Vagina (tissue), 2 donors: ENCODE results near the gene CFAP58. TPM values are rescaled to one million over a fixed set of nuclear protein-coding genes. Genes with fewer than 3 reads are reported as not detected.

Experiments used
- DNase-seq, 2 donors: peaks; one replicate each; pipeline ENCODE4 v3.0.0-alpha.2; 2017; ENCODE audit errors: extremely low spot score in 2 of 2
- H3K27ac ChIP-seq: fragments of 200-600 bp; sonication (generic); one replicate; pipeline ENCODE4 v1.5.1; 2019
- H3K27me3 ChIP-seq: fragments of 200-600 bp; sonication (generic); one replicate; pipeline ENCODE4 v1.5.1; 2019
- H3K36me3 ChIP-seq, 2 donors: fragments of 200-600 bp; sonication (generic); one replicate each; pipeline ENCODE4 v1.5.1; 2017 to 2019
- H3K4me1 ChIP-seq: fragments of 200-600 bp; sonication (generic); one replicate; pipeline ENCODE4 v1.5.1; 2019
- H3K4me3 ChIP-seq, 2 donors: fragments of 200-600 bp; sonication (generic); 1 replicate in 1 of 2; 2 replicates in 1 of 2; pipeline ENCODE4 v1.5.1; 2016 to 2019
- H3K9me3 ChIP-seq: fragments of 200-600 bp; sonication (generic); one replicate; pipeline ENCODE4 v1.5.1; 2019
- CTCF ChIP-seq, 3 experiments: fragments of 450-650 bp in 2 of 3; fragments of 200-600 bp in 1 of 3; sonication (generic) in 1 of 3; IDR thresholded peaks; one replicate each; pipeline ENCODE4 v1.5.1; 2017 to 2019; ENCODE audit warnings: antibody characterized with exemption in 3 of 3, mild to moderate bottlenecking in 2 of 3, moderate library complexity in 2 of 3
- POLR2A ChIP-seq, 2 donors: fragments of 450-650 bp; IDR thresholded peaks; one replicate each; pipeline ENCODE4 v1.6.1; 2017; ENCODE audit warnings: antibody characterized with exemption in 2 of 2, mild to moderate bottlenecking in 2 of 2, moderate library complexity in 2 of 2
- POLR2AphosphoS5 ChIP-seq, 2 donors: sonication (generic); formaldehyde crosslinking; IDR thresholded peaks; one replicate each; pipeline ENCODE4 v1.9.0; 2017; ENCODE audit warnings: antibody characterized with exemption in 2 of 2, mild to moderate bottlenecking in 2 of 2, low read depth in 1 of 2; ENCODE audit not compliant: insufficient read depth in 1 of 2
- intact Hi-C: fragments of 100-400 bp; cut with DNase I; formaldehyde crosslinking; loops from one replicate; pipeline ENCODE4 v1.15.1; 2023
- total RNA-seq: library from RNA; depleted of rRNA; stranded (reverse); fragments of >200 nt; gene quantifications from one replicate; pipeline ENCODE4 v1.2.3, GENCODE V29; 2016

The CFAP58 gene
- total RNA-seq, 1 donor from 2014 or later: 0.49 TPM

GRCh38 chr10:104340111-104340526 lies 13.5 kb upstream of the CFAP58 start:
- intact Hi-C loops: no loop called here
- H3K4me3 ChIP-seq: no peak overlapping the region

GRCh38 chr10:104340641-104341040 lies 13.0 kb upstream of the CFAP58 start:
- Histone ChIP-seq H3K4me3 (no peak overlapping the region), H3K27ac (peak overlapping the region; percentile 96), H3K36me3 (no peaks in the 10 kb centered on the region), H3K4me1 (peaks cover 31% of the 10 kb centered on the region), H3K27me3 (no peaks in the 10 kb centered on the region), H3K9me3 (no peaks in the 10 kb centered on the region)
- intact Hi-C loops: no loop called here
- TF ChIP-seq POLR2AphosphoS5 (IDR thresholded peaks at IDR 0.05; ENCODE audit: insufficient read depth in 1 of 2, low read depth in 1 of 2): no peak
- no peak for TF ChIP-seq CTCF (IDR thresholded peaks at IDR 0.05)
- TF ChIP-seq POLR2A (IDR thresholded peaks at IDR 0.05): no peak
- peak in 1 of 2 donors; percentile 77 for DNase-seq

More at GRCh38 chr10:104340111-104340526, 13.5 kb upstream of the CFAP58 start:
- Histone ChIP-seq H3K4me1 (peaks cover 36% of the 10 kb centered on the region), H3K36me3 (no peaks in the 10 kb centered on the region), H3K9me3 (no peaks in the 10 kb centered on the region), H3K27ac (peak overlapping the region; percentile 96), H3K27me3 (no peaks in the 10 kb centered on the region)
- peak in 1 of 2 donors; percentile 86 for DNase-seq
- no peak for TF ChIP-seq CTCF (IDR thresholded peaks at IDR 0.05)
- no peak for TF ChIP-seq POLR2AphosphoS5 (IDR thresholded peaks at IDR 0.05; ENCODE audit: insufficient read depth in 1 of 2, low read depth in 1 of 2)
- TF ChIP-seq POLR2A (IDR thresholded peaks at IDR 0.05): no peak

GRCh38 chr10:104342941-104343411 lies 10.7 kb upstream of the CFAP58 start:
- Histone ChIP-seq H3K4me3 (no peak overlapping the region), H3K9me3 (no peaks in the 10 kb centered on the region), H3K27me3 (no peaks in the 10 kb centered on the region), H3K36me3 (no peaks in the 10 kb centered on the region), H3K4me1 (peaks cover 13% of the 10 kb centered on the region), H3K27ac (no peak overlapping the region)
- TF ChIP-seq POLR2A (IDR thresholded peaks at IDR 0.05): no peak
- no peak for TF ChIP-seq CTCF (IDR thresholded peaks at IDR 0.05)
- no peak for TF ChIP-seq POLR2AphosphoS5 (IDR thresholded peaks at IDR 0.05; ENCODE audit: insufficient read depth in 1 of 2, low read depth in 1 of 2)
- DNase-seq: no peak
- intact Hi-C loops: no loop called here

GRCh38 chr10:104344219-104344618 lies 9.4 kb upstream of the CFAP58 start:
- Histone ChIP-seq H3K27me3 (no peaks in the 10 kb centered on the region), H3K36me3 (no peaks in the 10 kb centered on the region), H3K9me3 (no peaks in the 10 kb centered on the region), H3K4me3 (no peak overlapping the region), H3K27ac (no peak overlapping the region), H3K4me1 (peaks cover 10% of the 10 kb centered on the region)
- intact Hi-C loops: no loop called here
- TF ChIP-seq POLR2A (IDR thresholded peaks at IDR 0.05): no peak
- TF ChIP-seq POLR2AphosphoS5 (IDR thresholded peaks at IDR 0.05; ENCODE audit: insufficient read depth in 1 of 2, low read depth in 1 of 2): no peak
- TF ChIP-seq CTCF (IDR thresholded peaks at IDR 0.05): no peak
- no peak for DNase-seq

- H3K36me3 ChIP-seq: no peaks in the 10 kb centered on the region
- H3K4me1 ChIP-seq: peaks cover 9% of the 10 kb centered on the region
- DNase-seq: no peak
- no peak for TF ChIP-seq POLR2AphosphoS5 (IDR thresholded peaks at IDR 0.05; ENCODE audit: insufficient read depth in 1 of 2, low read depth in 1 of 2)
- TF ChIP-seq POLR2A (IDR thresholded peaks at IDR 0.05): no peak
- TF ChIP-seq CTCF (IDR thresholded peaks at IDR 0.05): no peak
- H3K4me3 ChIP-seq: no peak overlapping the region
- no peaks in the 10 kb centered on the region for H3K9me3 ChIP-seq
- H3K27me3 ChIP-seq: no peaks in the 10 kb centered on the region
- H3K27ac ChIP-seq: no peak overlapping the region
- intact Hi-C loops: loop anchor here (5.0 kb wide), 1 partner anchor 53 kb away; no protein-coding TSS in a partner anchor
Measured at GRCh38 chr10:104345515-104345914, 8.1 kb upstream of the CFAP58 start.
